Measurements from ENCODE around the gene CFDP1. TPM values are rescaled to one million over a fixed set of nuclear protein-coding genes. Genes with fewer than 3 reads are reported as not detected.

Gene CFDP1
- total and polyA plus RNA-seq, 2 of the 13 experiments (the other 11 are each of a cell fraction or from before 2014, with no cell fraction given): 78.6 to 153 TPM

- TF ChIP-seq, protein P1, sequence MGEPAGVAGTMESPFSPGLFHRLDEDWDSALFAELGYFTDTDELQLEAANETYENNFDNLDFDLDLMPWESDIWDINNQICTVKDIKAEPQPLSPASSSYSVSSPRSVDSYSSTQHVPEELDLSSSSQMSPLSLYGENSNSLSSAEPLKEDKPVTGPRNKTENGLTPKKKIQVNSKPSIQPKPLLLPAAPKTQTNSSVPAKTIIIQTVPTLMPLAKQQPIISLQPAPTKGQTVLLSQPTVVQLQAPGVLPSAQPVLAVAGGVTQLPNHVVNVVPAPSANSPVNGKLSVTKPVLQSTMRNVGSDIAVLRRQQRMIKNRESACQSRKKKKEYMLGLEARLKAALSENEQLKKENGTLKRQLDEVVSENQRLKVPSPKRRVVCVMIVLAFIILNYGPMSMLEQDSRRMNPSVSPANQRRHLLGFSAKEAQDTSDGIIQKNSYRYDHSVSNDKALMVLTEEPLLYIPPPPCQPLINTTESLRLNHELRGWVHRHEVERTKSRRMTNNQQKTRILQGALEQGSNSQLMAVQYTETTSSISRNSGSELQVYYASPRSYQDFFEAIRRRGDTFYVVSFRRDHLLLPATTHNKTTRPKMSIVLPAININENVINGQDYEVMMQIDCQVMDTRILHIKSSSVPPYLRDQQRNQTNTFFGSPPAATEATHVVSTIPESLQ (CRISPR knock-in tag; conservative IDR thresholded peaks at IDR 0.05): no peak
- no peak for TF ChIP-seq ZNF207 (IDR thresholded peaks at IDR 0.05; ENCODE audit: borderline replicate concordance)
- TF ChIP-seq ZNF7 (CRISPR knock-in tag; IDR thresholded peaks at IDR 0.05): no peak
- TF ChIP-seq, protein P2, sequence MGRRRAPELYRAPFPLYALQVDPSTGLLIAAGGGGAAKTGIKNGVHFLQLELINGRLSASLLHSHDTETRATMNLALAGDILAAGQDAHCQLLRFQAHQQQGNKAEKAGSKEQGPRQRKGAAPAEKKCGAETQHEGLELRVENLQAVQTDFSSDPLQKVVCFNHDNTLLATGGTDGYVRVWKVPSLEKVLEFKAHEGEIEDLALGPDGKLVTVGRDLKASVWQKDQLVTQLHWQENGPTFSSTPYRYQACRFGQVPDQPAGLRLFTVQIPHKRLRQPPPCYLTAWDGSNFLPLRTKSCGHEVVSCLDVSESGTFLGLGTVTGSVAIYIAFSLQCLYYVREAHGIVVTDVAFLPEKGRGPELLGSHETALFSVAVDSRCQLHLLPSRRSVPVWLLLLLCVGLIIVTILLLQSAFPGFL (CRISPR knock-in tag; IDR thresholded peaks at IDR 0.05): peak; percentile 42; the same call in 1 of the 2 replicates
- TF ChIP-seq HIVEP1 (CRISPR knock-in tag; IDR thresholded peaks at IDR 0.05): peak; percentile 96
- peak; percentile 98 for TF ChIP-seq LBX2 (CRISPR knock-in tag; IDR thresholded peaks at IDR 0.05; ENCODE audit: borderline replicate concordance)
- TF ChIP-seq CHD2 (IDR thresholded peaks at IDR 0.05; ENCODE audit: low read depth, low read length): no peak; the same call in 1 of the 2 replicates
- peak; percentile 93 for TF ChIP-seq SALL1 (CRISPR knock-in tag; IDR thresholded peaks at IDR 0.05)
- no peak for TF ChIP-seq ZNF850 (CRISPR knock-in tag; conservative IDR thresholded peaks at IDR 0.05)
- TF ChIP-seq ZNF678 (CRISPR knock-in tag; IDR thresholded peaks at IDR 0.05): peak; percentile 96
- no peak; the same call in none of the 2 replicates for TF ChIP-seq KLF12 (CRISPR knock-in tag; IDR thresholded peaks at IDR 0.05; ENCODE audit: borderline replicate concordance)
- peak; percentile 95 for TF ChIP-seq ZBTB38 (CRISPR knock-in tag; IDR thresholded peaks at IDR 0.05)
- TF ChIP-seq ZNF558 (CRISPR knock-in tag; IDR thresholded peaks at IDR 0.05; ENCODE audit: borderline replicate concordance): peak; percentile 85; the same call in 1 of the 2 replicates
- TF ChIP-seq CCDC6 (CRISPR knock-in tag; IDR thresholded peaks at IDR 0.05): peak; percentile 85; the same call in 1 of the 2 replicates
- peak; percentile 14; the same call in 1 of the 2 replicates for TF ChIP-seq HOMEZ (CRISPR knock-in tag; IDR thresholded peaks at IDR 0.05; ENCODE audit: low read depth)
- TF ChIP-seq, protein P3, sequence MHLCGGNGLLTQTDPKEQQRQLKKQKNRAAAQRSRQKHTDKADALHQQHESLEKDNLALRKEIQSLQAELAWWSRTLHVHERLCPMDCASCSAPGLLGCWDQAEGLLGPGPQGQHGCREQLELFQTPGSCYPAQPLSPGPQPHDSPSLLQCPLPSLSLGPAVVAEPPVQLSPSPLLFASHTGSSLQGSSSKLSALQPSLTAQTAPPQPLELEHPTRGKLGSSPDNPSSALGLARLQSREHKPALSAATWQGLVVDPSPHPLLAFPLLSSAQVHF (CRISPR knock-in tag; IDR thresholded peaks at IDR 0.05): peak; percentile 97
- peak; percentile 44; the same call in 1 of the 2 replicates for TF ChIP-seq TEF (CRISPR knock-in tag; IDR thresholded peaks at IDR 0.05)
- peak; percentile 94 for TF ChIP-seq THAP7 (CRISPR knock-in tag; IDR thresholded peaks at IDR 0.05)
- TF ChIP-seq ZNF569 (CRISPR knock-in tag; IDR thresholded peaks at IDR 0.05; ENCODE audit: borderline replicate concordance): peak; percentile 97; the same call in 1 of the 2 replicates
Measured at GRCh38 chr16:75432828-75433731, at the start of gene CFDP1 (continued).

Measured in HepG2 (cell line).